Measurements from ENCODE around the gene CASR. TPM values are rescaled to one million over a fixed set of nuclear protein-coding genes. Genes with fewer than 3 reads are reported as not detected.

Gene CASR
- total RNA-seq, 1 experiment from 2014 or later = 0.02 TPM

GRCh38 chr3:122260206-122260605 lies 76.7 kb downstream of the CASR start:
- no peaks in the 10 kb centered on the region for H3K9me3 ChIP-seq (ENCODE audit: control insufficient read depth, low read depth, low read length)
- no peak overlapping the region for H3T11ph ChIP-seq (ENCODE audit: low read length)
- no peak overlapping the region for H3K27ac ChIP-seq (ENCODE audit: insufficient read length, low read depth, low read length)
- H4K8ac ChIP-seq (replicated peaks; ENCODE audit: insufficient read length, low read depth, low read length) = no peak overlapping the region
- H2BK5ac ChIP-seq (ENCODE audit: insufficient read length, low read length) = no peak overlapping the region
- H2BK12ac ChIP-seq (ENCODE audit: insufficient read length, low read depth, low read length) = no peak overlapping the region
- H3K4me3 Mint-ChIP-seq = no peak overlapping the region
- H2BK15ac ChIP-seq (ENCODE audit: low read depth, low read length) = no peak overlapping the region
- H3K27me3 ChIP-seq (ENCODE audit: insufficient read depth, low read length) = no peaks in the 10 kb centered on the region
- H3K9me3 Mint-ChIP-seq = no peaks in the 10 kb centered on the region
- H4K91ac ChIP-seq (ENCODE audit: insufficient read length, low read depth, low read length) = no peak overlapping the region
- H3K23me2 ChIP-seq (ENCODE audit: insufficient read length, low read depth, low read length, poor library complexity, severe bottlenecking) = peaks cover 2% of the 10 kb centered on the region
- H2BK20ac ChIP-seq (ENCODE audit: low read depth, low read length, poor library complexity, severe bottlenecking) = no peak overlapping the region
- no peak for DNase-seq
- no CpG with 5 or more reads among the region's 2 CpGs for WGBS (ENCODE audit: extremely low coverage, insufficient read length, low lambda C conversion rate)
- no peak for TF ChIP-seq CTCF (conservative IDR thresholded peaks at IDR 0.05)
- H4K20me1 ChIP-seq (ENCODE audit: control insufficient read depth, insufficient read depth, insufficient read length) = no peaks in the 10 kb centered on the region
- H3K36me3 Mint-ChIP-seq (ENCODE audit: insufficient read depth in 1 of 3, low read depth in 3 of 3) = no peaks in the 10 kb centered on the region
- H3K4me1 ChIP-seq (ENCODE audit: insufficient read depth, low read length) = no peaks in the 10 kb centered on the region
- no peaks in the 10 kb centered on the region for H3K27me3 Mint-ChIP-seq (ENCODE audit: low read depth)
- no peaks in the 10 kb centered on the region for H3K79me2 ChIP-seq (ENCODE audit: insufficient read depth, low read length)
- no peak overlapping the region for H3K4me2 ChIP-seq (ENCODE audit: insufficient read depth, insufficient read length, low read length)
- H3K27ac Mint-ChIP-seq = no peak overlapping the region
- no peak overlapping the region for H3K9ac ChIP-seq (ENCODE audit: extremely low read depth, insufficient read length, low read length)
- H3K56ac ChIP-seq (ENCODE audit: insufficient read length, low read depth, low read length) = no peak overlapping the region
- no peak overlapping the region for H3K18ac ChIP-seq (ENCODE audit: insufficient read length, low read depth, low read length)
- H2BK120ac ChIP-seq (ENCODE audit: low read depth, low read length, poor library complexity, severe bottlenecking) = no peak overlapping the region
- no peak overlapping the region for H4K5ac ChIP-seq (ENCODE audit: insufficient read length, low read depth, low read length)
- no peak overlapping the region for H3K14ac ChIP-seq (ENCODE audit: insufficient read depth, low read length)
- H3K79me1 ChIP-seq (ENCODE audit: insufficient read depth, low read depth, low read length, poor library complexity, severe bottlenecking) = no peaks in the 10 kb centered on the region
- no peak overlapping the region for H2AK5ac ChIP-seq (ENCODE audit: insufficient read length, low read length)
- no peak overlapping the region for H2AFZ ChIP-seq (ENCODE audit: low read length)
- H3K23ac ChIP-seq (ENCODE audit: insufficient read length, low read depth, low read length) = no peak overlapping the region
- peaks cover 7 to 12% of the 10 kb centered on the region in 2 experiments for H3K4me1 Mint-ChIP-seq
- H3K4ac ChIP-seq (ENCODE audit: low read depth, low read length) = no peak overlapping the region
